GM19099 (cell line): ENCODE results near the gene CCRL2.

Source experiments
- POLR2A ChIP-seq: IDR thresholded peaks from 3 replicates; pipeline ENCODE4 v1.6.1; 2011; ENCODE audit warnings: low read depth; ENCODE audit not compliant: insufficient read length; ENCODE audit errors: extremely low read depth

The CCRL2 gene

GRCh38 chr3:46395766-46396530 lies 11.1 kb upstream of the CCRL2 start:
- no peak for TF ChIP-seq POLR2A

DNA sequence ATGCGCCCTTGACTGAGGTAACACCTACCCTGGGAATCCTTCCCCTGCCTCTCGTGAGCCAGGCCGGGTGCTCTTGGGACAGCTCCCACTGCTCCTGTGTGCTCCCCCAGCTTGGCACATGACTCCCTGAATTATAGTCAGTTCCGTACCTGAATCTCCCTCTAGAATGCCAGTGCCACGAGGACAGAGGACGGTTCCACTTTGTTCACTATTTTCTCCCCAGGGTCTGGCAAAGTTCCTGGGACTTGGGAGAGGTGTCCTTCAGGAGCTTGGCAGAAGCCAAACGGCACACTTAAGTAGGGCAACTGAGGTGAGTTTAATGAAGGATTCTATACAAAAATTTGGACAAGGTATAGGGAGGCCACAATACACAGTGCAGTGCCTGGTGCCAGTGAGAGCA lies 9.9 kb upstream of the CCRL2 start:
- no peak for TF ChIP-seq POLR2A

DNA sequence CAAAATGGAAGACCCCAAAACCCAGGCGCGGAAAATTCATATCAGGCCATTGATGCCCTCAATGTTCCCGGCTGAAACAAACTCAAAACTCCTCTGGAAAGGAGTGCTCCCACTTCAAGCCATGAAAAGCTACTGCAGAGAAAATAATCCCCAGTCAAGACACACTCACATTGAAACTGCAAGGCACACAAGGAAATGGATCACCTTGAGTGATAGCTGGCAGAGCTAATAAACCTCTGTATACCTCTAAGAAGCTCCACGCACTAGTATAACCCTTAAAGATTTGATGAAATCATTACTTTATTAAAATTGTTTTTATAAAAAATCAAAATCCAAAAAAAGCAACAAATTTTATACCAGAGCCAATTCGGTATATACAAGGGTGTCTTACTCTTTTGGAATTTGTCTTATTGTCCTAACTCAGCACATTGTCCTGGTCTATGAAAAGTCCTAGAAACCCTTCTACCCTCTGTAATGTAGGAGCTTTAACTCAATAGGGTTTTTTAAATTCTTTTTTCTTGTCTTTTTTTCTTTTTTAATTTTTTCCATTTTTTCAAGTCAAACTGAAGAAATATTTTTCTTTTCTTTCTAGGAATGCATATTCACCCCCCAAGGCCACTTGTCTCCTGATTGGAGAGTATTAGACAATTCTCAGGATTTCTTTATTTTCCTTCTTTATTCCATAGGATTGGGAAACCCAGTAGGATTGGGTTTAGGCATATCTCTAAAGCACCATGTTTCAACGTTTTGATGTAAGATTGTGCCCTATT lies 8.7 kb upstream of the CCRL2 start:
- TF ChIP-seq POLR2A: no peak

- no peak for TF ChIP-seq POLR2A
Observed at GRCh38 chr3:46399098-46399497, 8.0 kb upstream of the CCRL2 start.

GRCh38 chr3:46399557-46399956 lies 7.5 kb upstream of the CCRL2 start:
- no peak for TF ChIP-seq POLR2A

DNA sequence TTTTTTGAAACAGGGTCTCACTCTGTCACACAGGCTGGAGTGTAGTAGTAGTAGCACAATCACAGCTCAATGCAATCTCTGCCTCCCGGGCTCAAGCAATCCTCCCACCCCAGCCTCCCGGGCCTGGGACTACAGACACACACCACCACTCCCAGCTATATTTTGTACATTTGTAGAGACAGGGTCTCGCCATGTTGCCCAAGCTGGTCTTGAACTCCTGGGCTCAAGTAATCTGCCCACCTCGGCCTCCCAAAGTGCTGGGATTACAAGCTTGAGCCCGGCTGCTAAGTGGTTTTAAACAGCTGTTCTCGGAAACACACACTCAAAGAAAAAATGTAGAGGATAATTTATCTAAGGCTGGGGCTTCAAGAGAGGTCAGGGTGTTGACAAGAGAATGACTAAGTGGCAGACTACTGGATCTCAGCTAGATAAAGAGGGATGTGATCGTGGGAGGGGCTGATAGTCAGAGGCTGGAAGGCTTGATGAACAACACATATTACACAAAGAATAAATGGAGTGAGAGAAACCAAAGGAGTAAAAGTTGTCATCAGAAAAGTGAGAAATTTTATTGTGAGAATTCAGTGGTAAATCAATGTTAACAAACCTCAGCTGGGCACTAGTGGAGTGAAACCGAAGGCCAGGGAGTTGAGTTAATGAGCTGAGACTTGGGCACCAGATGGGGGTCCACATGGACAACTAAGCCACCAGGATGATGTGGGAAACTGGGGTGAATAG lies 6.9 kb upstream of the CCRL2 start:
- no peak for TF ChIP-seq POLR2A

GRCh38 chr3:46400846-46401245 lies 6.2 kb upstream of the CCRL2 start:
- TF ChIP-seq POLR2A: no peak

DNA sequence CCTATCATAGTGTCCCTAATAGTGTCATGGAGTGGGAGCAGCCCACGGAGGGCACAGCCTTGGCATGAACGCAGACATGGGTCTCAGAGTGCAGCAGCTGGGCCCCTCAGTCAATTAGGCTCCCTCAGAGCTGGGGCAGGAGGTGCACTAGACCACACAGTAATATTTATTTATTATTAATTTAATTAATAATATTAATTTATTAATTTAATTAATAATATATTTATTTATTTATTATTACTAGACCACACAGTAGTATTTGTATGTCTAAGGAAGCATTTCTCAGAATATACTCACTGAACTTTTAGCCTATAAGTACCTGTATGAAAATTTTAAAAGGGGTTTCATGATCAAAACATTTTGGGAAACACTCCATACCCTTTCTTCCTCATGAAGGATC lies 5.5 kb upstream of the CCRL2 start:
- TF ChIP-seq POLR2A: no peak

GRCh38 chr3:46405301-46406019 lies 1.6 kb upstream of the CCRL2 start:
- no peak for TF ChIP-seq POLR2A

- TF ChIP-seq POLR2A: no peak
Observed at GRCh38 chr3:46406443-46406787, 644 bp upstream of the CCRL2 start.

- TF ChIP-seq POLR2A: no peak
Observed at GRCh38 chr3:46407970-46408369, 911 bp downstream of the CCRL2 start.

DNA sequence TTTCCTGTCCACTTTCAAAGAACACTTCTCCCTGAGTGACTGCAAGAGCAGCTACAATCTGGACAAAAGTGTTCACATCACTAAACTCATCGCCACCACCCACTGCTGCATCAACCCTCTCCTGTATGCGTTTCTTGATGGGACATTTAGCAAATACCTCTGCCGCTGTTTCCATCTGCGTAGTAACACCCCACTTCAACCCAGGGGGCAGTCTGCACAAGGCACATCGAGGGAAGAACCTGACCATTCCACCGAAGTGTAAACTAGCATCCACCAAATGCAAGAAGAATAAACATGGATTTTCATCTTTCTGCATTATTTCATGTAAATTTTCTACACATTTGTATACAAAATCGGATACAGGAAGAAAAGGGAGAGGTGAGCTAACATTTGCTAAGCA lies 1.8 kb downstream of the CCRL2 start:
- no peak for TF ChIP-seq POLR2A

- no peak for TF ChIP-seq POLR2A
Observed at GRCh38 chr3:46409739-46410489, 2.9 kb downstream of the CCRL2 start.

DNA sequence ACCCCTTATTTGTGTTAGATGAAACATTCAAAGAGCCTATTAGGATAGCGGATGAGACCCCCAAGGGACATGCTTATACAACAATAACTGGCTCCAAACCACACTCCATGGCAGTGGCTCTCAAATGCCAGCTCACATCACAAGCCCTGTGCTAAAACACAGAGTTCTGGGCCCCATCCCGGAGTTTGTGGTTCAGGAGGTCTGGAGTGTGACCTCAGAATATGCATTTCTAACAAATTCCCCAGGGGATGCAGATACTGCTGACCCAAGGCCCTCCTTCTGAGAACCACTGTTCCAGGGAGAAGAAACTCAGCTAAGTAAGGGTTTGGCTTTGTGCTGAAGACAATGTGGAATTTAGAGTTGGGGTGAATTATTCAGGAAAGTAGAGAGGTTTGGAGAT lies 3.6 kb downstream of the CCRL2 start:
- no peak for TF ChIP-seq POLR2A
